Peyer's patch (tissue), 4 donors: ENCODE results near the gene PAX6.

Experiments
- CTCF ChIP-seq, 6 experiments: fragments of 450-650 bp in 4 of 6; fragments of 200-600 bp in 2 of 6; sonication (generic) in 1 of 6; IDR thresholded peaks; one replicate each; pipeline ENCODE4 v1.5.1; 2017 to 2019; ENCODE audit warnings: antibody characterized with exemption in 6 of 6, mild to moderate bottlenecking in 3 of 6, moderate library complexity in 1 of 6
- POLR2A ChIP-seq, 2 donors: fragments of 450-650 bp; IDR thresholded peaks; one replicate each; pipeline ENCODE4 v1.5.1; 2017; ENCODE audit warnings: antibody characterized with exemption in 2 of 2, mild to moderate bottlenecking in 2 of 2, moderate library complexity in 2 of 2

- TF ChIP-seq CTCF (IDR thresholded peaks at IDR 0.05) (no peak), POLR2A (IDR thresholded peaks at IDR 0.05) (no peak)
Measured at GRCh38 chr11:31792036-31792435, 19.1 kb downstream of the PAX6 start.
